Neural progenitor cell (in vitro differentiated cells): Measurements from ENCODE around the gene SFRP4.

Experiments used
- EZH2 ChIP-seq: fragments of 200-600 bp; sonication (generic); IDR thresholded peaks from 2 replicates; pipeline ENCODE4 v1.6.1; 2017; ENCODE audit warnings: antibody characterized with exemption, mild to moderate bottlenecking, moderate library complexity
- EZH2phosphoT487 ChIP-seq: fragments of 200-600 bp; sonication (generic); IDR thresholded peaks from 2 replicates; pipeline ENCODE4 v1.6.1; 2017; ENCODE audit warnings: antibody characterized with exemption
- TF ChIP-seq, protein P1 (sequence below): fragments of 200-600 bp; sonication (generic); IDR thresholded peaks from 2 replicates; pipeline ENCODE4 v1.5.1; 2017; ENCODE audit warnings: antibody characterized with exemption, mild to moderate bottlenecking

DNA sequence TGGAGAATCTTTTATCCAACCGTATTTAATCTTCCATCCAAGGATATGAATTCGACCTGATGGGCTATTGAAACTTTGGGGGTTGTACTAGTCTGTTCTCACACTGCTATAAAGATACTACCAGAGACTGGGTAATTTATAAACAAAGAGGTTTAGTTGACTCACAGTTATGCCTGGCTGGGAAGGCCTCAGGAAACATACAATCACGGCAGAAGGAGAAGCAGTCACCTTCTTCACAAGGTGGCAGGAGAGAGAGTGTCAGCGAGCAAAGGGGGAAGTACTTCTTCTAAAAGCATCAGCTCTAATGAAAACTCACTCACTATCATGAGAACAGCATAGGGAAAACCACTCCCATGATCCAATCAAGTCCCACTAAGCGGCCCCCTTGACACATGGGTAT is 47.6 kb upstream of the SFRP4 start:
- TF ChIP-seq, protein P1, sequence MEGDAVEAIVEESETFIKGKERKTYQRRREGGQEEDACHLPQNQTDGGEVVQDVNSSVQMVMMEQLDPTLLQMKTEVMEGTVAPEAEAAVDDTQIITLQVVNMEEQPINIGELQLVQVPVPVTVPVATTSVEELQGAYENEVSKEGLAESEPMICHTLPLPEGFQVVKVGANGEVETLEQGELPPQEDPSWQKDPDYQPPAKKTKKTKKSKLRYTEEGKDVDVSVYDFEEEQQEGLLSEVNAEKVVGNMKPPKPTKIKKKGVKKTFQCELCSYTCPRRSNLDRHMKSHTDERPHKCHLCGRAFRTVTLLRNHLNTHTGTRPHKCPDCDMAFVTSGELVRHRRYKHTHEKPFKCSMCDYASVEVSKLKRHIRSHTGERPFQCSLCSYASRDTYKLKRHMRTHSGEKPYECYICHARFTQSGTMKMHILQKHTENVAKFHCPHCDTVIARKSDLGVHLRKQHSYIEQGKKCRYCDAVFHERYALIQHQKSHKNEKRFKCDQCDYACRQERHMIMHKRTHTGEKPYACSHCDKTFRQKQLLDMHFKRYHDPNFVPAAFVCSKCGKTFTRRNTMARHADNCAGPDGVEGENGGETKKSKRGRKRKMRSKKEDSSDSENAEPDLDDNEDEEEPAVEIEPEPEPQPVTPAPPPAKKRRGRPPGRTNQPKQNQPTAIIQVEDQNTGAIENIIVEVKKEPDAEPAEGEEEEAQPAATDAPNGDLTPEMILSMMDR, result no peak
- no peak for TF ChIP-seq EZH2phosphoT487
- TF ChIP-seq EZH2, result no peak
